Activated T-helper 1 cell treated with anti-CD3 and anti-CD28 coated beads, Interleukin-12 subunit alpha, Interleukin-12 subunit beta, Interleukin-2, Interleukin-4 antibody, amounts not matched to agents 30 ng/mL and 10 ng/mL and 1 ng/mL, durations not matched to agents 14 hours and 24 hours and 36 hours (primary cell): Measurements from ENCODE around the gene WNT5B. TPM values are rescaled to one million over a fixed set of nuclear protein-coding genes. Genes with fewer than 3 reads are reported as not detected.

Experiments used
- DNase-seq: peaks from one replicate; pipeline ENCODE4 v3.0.0; 2021; ENCODE audit warnings: low spot score
- H3K27ac Mint-ChIP-seq: one replicate; pipeline ENCODE4 v1.8.0; 2021; ENCODE audit warnings: mild to moderate bottlenecking, mixed read lengths
- H3K27me3 Mint-ChIP-seq: one replicate; pipeline ENCODE4 v1.8.0; 2022; ENCODE audit warnings: mild to moderate bottlenecking, moderate library complexity, mixed read lengths; ENCODE audit not compliant: insufficient read depth
- H3K36me3 Mint-ChIP-seq: one replicate; pipeline ENCODE4 v1.8.0; 2021; ENCODE audit warnings: low read depth, mixed read lengths
- H3K4me1 Mint-ChIP-seq: one replicate; pipeline ENCODE4 v1.8.0; 2021; ENCODE audit warnings: low read depth, mixed read lengths
- H3K4me3 Mint-ChIP-seq: one replicate; pipeline ENCODE4 v1.8.0; 2021; ENCODE audit warnings: mild to moderate bottlenecking, moderate library complexity, mixed read lengths
- H3K9me3 Mint-ChIP-seq: one replicate; pipeline ENCODE4 v1.8.0; 2021; ENCODE audit warnings: mixed read lengths
- intact Hi-C: fragments of 100-400 bp; cut with micrococcal nuclease; formaldehyde crosslinking; loops from one replicate; pipeline ENCODE4 v1.15.1; 2024
- total RNA-seq: library from RNA; stranded (reverse); gene quantifications from 2 replicates; pipeline ENCODE4 v1.2.3, GENCODE V29; 2022

The WNT5B gene
- total RNA-seq, 1 donor from 2014 or later: 2.0 TPM

DNA sequence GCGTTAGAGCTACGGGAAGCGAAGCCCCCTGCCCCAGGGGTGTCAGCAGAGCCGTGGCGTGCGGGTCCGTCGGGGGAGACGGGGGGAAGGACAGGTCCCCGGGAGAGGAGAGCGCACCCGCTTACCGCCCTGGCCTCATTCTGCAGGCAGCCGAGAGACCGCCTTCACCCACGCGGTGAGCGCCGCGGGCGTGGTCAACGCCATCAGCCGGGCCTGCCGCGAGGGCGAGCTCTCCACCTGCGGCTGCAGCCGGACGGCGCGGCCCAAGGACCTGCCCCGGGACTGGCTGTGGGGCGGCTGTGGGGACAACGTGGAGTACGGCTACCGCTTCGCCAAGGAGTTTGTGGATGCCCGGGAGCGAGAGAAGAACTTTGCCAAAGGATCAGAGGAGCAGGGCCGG lies 10.5 kb downstream of the WNT5B start:
- H3K27me3 Mint-ChIP-seq: peaks cover 5% of the 10 kb centered on the region
- no peaks in the 10 kb centered on the region for H3K9me3 Mint-ChIP-seq
- no peak overlapping the region for H3K27ac Mint-ChIP-seq
- DNase-seq: no peak
- no peaks in the 10 kb centered on the region for H3K36me3 Mint-ChIP-seq
- no peaks in the 10 kb centered on the region for H3K4me1 Mint-ChIP-seq
- H3K4me3 Mint-ChIP-seq: no peak overlapping the region
- intact Hi-C loops: no loop called here

DNA sequence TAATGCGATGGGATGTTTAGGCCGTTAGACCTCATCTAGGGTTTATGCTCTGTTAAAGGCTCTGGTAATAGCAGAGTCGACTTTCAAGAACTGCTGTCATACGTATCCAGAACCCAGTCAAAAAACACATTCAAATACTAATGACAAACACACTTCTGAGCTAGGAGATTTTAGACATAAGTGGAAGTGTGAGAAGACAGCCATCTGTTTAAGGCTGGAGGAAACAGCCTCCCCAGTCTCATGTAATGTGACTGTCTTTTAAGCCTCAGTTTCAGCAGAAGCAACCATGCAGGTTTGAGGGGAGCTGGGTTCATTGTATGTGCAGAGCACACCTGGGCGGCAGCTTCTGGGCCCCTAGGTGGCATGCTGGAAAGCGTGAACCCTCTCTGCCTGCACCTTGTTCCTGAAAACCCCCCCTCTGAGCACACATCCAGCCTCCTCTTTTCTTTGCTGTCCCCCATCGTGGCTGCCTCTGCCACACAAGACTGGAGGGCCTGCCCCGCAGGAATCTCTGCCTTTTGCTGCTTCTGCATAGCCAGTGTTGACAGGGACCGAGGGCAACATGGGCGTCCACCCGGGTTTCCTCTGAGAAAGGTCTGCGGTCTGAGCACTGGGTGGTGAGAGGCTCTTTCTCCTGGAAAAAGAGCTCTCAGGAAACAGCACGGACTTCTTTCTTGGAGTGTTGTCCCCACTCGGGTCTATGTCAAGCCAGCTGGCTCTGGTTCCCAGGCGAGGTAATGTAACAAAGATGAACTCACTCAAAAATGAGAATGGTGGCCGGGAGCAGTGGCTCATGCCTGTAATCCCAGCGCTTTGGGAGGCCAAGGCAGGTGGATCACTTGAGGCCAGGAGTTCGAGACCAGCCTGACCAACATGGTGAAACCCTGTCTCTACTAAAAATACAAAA lies 11.6 kb downstream of the WNT5B start:
- Mint-ChIP-seq H3K27ac (no peak overlapping the region), H3K4me3 (peak overlapping the region; percentile 55), H3K9me3 (no peaks in the 10 kb centered on the region), H3K36me3 (no peaks in the 10 kb centered on the region), H3K27me3 (peaks cover 2% of the 10 kb centered on the region), H3K4me1 (no peaks in the 10 kb centered on the region)
- intact Hi-C loops: no loop called here
- no peak for DNase-seq

DNA sequence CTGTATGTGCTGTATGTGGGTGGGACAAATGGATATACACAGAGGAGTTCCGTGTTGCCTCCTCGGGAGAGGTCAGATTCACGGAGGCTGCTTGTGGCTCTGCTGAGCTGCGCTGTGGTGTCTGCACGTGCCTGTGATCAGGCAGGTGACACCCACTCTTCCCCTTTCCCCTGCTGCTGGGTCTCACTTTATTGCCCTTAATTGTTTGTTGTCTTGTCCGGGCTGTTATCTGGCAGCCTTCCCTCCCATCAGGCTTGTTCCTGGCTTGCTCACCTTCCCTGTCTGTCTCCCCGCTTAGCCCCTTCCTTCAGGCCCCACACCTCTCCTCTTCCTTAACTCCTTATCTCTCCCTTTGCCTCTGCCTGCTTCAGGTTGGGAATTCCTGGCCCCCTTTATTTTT lies 13.5 kb downstream of the WNT5B start:
- H3K27ac Mint-ChIP-seq: no peak overlapping the region
- H3K27me3 Mint-ChIP-seq: peaks cover 7% of the 10 kb centered on the region
- H3K9me3 Mint-ChIP-seq: no peaks in the 10 kb centered on the region
- DNase-seq: no peak
- no peaks in the 10 kb centered on the region for H3K4me1 Mint-ChIP-seq
- H3K4me3 Mint-ChIP-seq: no peak overlapping the region
- no peaks in the 10 kb centered on the region for H3K36me3 Mint-ChIP-seq
- intact Hi-C loops: no loop called here

DNA sequence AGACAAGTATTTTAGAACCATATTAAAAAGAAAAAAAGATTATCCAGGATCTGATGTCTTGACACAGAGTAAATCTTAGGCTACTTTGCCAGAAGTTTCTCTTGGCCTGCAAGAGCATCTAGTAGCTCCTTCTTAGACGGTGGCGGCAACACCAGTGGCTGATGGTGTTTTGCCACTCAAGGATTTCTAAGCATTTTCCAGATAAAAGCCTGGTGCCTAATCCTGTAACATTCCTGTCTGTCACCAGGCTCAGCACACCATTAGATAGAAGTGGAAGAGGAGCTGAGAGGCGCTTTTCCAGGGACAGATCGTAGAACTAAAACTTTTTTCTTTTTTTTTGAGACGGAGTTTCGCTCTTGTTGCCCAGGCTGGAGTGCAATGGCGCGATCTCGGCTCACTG lies 14.0 kb downstream of the WNT5B start:
- Mint-ChIP-seq H3K27me3 (peaks cover 6% of the 10 kb centered on the region), H3K4me1 (no peaks in the 10 kb centered on the region), H3K36me3 (no peaks in the 10 kb centered on the region), H3K9me3 (no peaks in the 10 kb centered on the region), H3K4me3 (no peak overlapping the region), H3K27ac (no peak overlapping the region)
- intact Hi-C loops: no loop called here
- no peak for DNase-seq

DNA sequence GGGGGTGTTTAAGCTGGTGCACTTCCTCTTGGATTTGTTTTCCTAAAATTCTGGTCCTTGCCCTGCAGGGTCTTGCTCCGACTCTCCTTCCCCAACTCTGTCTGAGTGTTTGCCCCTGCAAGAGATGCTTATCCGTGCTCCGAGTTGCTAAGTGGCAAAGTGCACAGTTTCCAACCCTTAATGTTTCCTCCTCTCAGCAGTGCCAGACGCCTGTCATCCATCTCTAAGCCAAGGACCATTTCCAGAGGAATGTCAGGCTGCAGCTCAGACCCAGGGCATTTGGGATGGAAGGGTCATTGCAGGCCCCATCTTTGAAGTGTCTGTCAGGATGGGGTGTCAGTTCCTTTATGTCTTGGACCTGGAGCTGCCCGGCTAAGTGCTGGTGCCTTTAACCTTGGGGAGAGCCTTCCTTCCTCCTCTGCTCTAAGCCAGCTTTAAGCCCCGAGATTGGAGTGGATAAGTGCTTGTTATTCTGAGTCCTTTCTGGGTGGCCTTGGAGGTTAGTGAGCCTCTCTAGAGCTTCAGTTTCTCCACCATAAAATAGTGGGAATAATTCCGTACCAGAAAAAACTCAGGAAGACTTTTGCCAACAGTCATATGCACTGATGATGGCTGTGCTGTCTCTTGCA lies 15.0 kb downstream of the WNT5B start:
- Mint-ChIP-seq H3K4me3 (no peak overlapping the region), H3K4me1 (no peaks in the 10 kb centered on the region), H3K9me3 (no peaks in the 10 kb centered on the region), H3K27me3 (peaks cover 9% of the 10 kb centered on the region), H3K36me3 (no peaks in the 10 kb centered on the region), H3K27ac (no peak overlapping the region)
- intact Hi-C loops: no loop called here
- no peak for DNase-seq

DNA sequence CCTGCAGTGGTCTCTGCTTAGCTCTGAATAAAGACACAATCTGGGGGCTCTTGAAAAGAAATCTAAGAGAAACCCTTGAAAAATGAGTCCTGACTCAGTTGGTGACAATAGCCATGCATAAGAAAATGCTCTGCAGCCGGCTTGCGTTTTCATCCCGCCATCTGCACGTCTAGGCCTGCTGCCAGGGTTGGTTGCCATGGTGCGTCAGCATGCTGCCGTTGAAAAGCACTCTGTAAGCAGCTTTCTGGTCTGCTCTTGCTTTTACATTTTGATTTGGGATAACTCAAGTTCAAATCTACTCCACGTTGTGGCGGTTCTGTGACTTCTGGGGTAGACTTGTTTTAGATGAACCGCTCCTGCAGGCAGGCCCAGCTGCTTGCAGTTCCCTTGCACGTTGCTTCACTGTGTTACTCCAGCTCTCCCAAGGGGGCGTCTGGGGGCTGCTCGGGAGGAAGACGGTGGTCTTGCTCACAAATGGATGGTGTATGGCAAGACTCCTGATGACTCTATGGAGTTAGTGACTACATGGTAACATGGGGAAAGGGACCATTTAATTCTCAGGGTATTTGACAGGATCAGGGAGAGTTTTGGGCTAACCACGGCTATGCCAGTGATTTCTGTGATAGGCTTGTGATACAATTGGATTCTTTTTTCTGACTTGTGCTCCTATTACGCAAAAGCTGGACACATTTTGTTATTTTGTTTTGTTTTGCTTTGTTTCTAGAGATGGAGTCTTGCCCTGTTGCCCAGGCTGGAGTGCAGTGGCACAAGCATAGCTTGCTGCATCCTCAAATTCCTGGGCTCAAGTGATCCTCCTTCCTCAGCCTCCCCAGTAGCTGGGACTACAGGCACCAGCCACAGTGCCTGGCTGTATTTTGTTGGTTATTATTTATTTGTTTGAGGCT lies 15.8 kb downstream of the WNT5B start:
- intact Hi-C loops: no loop called here
- Mint-ChIP-seq H3K27ac (no peak overlapping the region), H3K36me3 (no peaks in the 10 kb centered on the region), H3K4me1 (no peaks in the 10 kb centered on the region), H3K4me3 (no peak overlapping the region), H3K27me3 (peaks cover 16% of the 10 kb centered on the region), H3K9me3 (no peaks in the 10 kb centered on the region)
- DNase-seq: no peak

DNA sequence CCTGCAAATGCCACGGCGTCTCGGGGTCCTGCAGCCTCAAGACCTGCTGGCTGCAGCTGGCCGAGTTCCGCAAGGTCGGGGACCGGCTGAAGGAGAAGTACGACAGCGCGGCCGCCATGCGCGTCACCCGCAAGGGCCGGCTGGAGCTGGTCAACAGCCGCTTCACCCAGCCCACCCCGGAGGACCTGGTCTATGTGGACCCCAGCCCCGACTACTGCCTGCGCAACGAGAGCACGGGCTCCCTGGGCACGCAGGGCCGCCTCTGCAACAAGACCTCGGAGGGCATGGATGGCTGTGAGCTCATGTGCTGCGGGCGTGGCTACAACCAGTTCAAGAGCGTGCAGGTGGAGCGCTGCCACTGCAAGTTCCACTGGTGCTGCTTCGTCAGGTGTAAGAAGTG lies 16.8 kb downstream of the WNT5B start:
- H3K27me3 Mint-ChIP-seq: peaks cover 21% of the 10 kb centered on the region
- H3K4me1 Mint-ChIP-seq: no peaks in the 10 kb centered on the region
- no peak overlapping the region for H3K4me3 Mint-ChIP-seq
- H3K27ac Mint-ChIP-seq: no peak overlapping the region
- intact Hi-C loops: no loop called here
- no peaks in the 10 kb centered on the region for H3K36me3 Mint-ChIP-seq
- H3K9me3 Mint-ChIP-seq: no peaks in the 10 kb centered on the region
- no peak for DNase-seq

DNA sequence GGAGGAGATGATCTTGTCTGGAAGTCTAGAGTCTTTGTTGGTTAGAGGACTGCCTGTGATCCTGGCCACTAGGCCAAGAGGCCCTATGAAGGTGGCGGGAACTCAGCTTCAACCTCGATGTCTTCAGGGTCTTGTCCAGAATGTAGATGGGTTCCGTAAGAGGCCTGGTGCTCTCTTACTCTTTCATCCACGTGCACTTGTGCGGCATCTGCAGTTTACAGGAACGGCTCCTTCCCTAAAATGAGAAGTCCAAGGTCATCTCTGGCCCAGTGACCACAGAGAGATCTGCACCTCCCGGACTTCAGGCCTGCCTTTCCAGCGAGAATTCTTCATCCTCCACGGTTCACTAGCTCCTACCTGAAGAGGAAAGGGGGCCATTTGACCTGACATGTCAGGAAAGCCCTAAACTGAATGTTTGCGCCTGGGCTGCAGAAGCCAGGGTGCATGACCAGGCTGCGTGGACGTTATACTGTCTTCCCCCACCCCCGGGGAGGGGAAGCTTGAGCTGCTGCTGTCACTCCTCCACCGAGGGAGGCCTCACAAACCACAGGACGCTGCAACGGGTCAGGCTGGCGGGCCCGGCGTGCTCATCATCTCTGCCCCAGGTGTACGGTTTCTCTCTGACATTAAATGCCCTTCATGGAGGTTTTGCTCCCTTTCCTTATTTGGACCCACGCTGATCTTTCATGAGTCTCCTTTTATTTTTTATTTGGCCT lies 17.7 kb downstream of the WNT5B start:
- Mint-ChIP-seq H3K27me3 (peaks cover 23% of the 10 kb centered on the region), H3K4me3 (no peak overlapping the region)
- no peak for DNase-seq

DNA sequence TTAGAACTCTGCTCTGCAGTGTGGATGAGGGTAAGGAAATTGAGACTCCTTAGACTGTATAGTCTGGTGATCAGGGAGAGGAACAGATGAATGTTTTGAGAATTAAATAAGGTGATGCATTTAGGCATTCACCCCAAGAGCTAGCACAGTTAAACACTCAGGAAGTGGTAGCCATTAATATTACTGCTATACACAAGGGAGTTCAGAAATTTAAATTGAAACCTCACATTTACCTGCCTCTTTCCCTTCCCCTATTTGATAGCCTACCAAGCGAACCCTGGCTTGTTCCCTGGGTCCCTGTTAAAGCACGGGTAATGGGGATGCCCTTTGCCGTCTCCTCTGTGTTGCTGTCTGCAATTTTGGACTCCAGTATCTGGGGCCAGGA lies 18.2 kb downstream of the WNT5B start:
- H3K27me3 Mint-ChIP-seq: peaks cover 23% of the 10 kb centered on the region
- no peaks in the 10 kb centered on the region for H3K4me1 Mint-ChIP-seq
- no peak for DNase-seq
- H3K4me3 Mint-ChIP-seq: no peak overlapping the region
- intact Hi-C loops: no loop called here
- H3K27ac Mint-ChIP-seq: no peak overlapping the region
- no peaks in the 10 kb centered on the region for H3K9me3 Mint-ChIP-seq
- no peaks in the 10 kb centered on the region for H3K36me3 Mint-ChIP-seq

More for the DNA sequence above, 17.7 kb downstream of the WNT5B start:
- Mint-ChIP-seq H3K27ac (no peak overlapping the region), H3K9me3 (no peaks in the 10 kb centered on the region), H3K36me3 (no peaks in the 10 kb centered on the region), H3K4me1 (no peaks in the 10 kb centered on the region)
- intact Hi-C loops: no loop called here

DNA sequence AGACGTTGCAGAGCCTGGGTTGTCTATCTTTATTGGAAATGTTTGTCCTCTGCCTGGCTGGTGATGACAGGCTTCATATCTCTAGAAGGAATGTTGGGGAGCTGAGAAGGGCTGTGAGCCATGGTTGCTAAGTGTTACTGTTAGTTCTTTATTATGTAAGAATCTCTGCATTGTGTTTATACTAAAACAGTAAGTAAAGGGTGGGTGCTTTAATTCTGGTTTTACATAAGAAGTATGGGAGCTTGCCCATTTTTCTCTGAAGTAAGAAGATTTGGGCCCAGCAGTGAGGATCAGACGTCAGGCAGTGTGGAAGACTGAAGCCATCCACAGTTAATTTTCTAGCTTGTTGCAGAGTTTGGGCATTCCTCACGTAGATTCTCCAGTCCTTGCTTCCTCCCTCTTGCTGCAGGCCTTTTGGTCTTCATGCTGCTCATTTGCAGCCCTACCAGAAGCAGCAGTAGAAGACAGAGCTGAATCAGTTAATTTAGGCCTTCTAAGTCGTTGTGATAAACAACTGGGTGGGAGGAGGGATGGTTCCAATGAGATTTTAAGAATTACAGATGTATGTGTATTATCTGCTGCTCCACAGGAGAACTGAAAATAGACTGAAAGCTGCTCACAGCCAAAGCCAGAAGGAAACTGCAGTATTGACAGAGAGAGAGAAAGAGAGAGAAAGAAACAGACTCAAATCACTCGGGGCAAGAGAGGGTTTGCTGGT lies 21.4 kb downstream of the WNT5B start:
- Mint-ChIP-seq H3K9me3 (no peaks in the 10 kb centered on the region), H3K4me3 (no peak overlapping the region), H3K27ac (no peak overlapping the region), H3K27me3 (peaks cover 29% of the 10 kb centered on the region), H3K36me3 (no peaks in the 10 kb centered on the region), H3K4me1 (no peaks in the 10 kb centered on the region)
- DNase-seq: no peak
- intact Hi-C loops: no loop called here

DNA sequence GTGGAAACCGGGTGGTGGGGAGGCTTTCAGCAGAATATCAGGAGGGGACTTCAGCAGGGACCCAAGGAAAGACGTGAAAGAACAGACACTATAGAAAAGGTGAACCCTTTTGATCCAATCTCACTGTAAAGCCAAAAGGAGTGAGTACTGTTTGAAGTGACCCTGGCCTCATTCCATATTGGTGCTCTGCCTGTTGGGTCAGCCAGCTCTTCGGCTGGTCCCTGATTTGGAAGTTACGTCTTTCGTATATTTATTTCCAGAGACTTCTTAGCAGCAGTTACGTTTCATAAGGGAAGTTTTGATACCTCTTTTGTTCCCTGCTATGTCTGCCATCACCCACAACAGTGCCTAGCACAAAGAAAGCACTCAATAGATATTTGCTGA lies 21.9 kb downstream of the WNT5B start:
- intact Hi-C loops: no loop called here
- H3K4me3 Mint-ChIP-seq: no peak overlapping the region
- H3K9me3 Mint-ChIP-seq: no peaks in the 10 kb centered on the region
- peaks cover 29% of the 10 kb centered on the region for H3K27me3 Mint-ChIP-seq
- H3K4me1 Mint-ChIP-seq: no peaks in the 10 kb centered on the region
- DNase-seq: no peak
- H3K27ac Mint-ChIP-seq: no peak overlapping the region
- H3K36me3 Mint-ChIP-seq: no peaks in the 10 kb centered on the region

DNA sequence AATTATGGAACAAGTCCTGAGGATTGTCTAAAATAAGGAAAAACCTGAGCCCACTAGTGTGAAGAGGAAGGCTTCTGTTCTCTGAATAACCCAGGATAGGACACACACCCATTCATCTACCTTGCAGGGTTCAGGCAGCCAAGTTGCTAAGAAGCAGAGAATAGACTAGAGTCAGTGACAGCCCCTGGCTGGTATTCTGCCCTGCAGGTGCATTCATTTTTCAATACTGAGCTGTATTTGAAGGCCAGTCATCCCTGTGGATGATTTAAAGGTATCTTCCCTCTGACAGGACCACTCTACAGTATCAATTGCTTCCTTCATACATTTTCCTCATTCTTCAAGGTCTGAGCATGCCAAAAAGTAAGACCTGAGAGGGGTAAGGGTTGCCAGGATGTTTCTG lies 22.9 kb downstream of the WNT5B start:
- no peaks in the 10 kb centered on the region for H3K4me1 Mint-ChIP-seq
- intact Hi-C loops: loop anchor here (1.0 kb wide), 3 partner anchors 139 to 288 kb away; no protein-coding TSS in a partner anchor
- no peak for DNase-seq
- no peaks in the 10 kb centered on the region for H3K9me3 Mint-ChIP-seq
- no peak overlapping the region for H3K4me3 Mint-ChIP-seq
- peaks cover 29% of the 10 kb centered on the region for H3K27me3 Mint-ChIP-seq
- no peak overlapping the region for H3K27ac Mint-ChIP-seq
- no peaks in the 10 kb centered on the region for H3K36me3 Mint-ChIP-seq
